Neural cell (in vitro differentiated cells): ENCODE results near the gene BMP8B.

Experiments used
- SMC3 ChIP-seq: fragments of 450-650 bp; conservative IDR thresholded peaks from 2 replicates; pipeline ENCODE4 v1.6.1; 2014; ENCODE audit warnings: antibody characterized with exemption, mild to moderate bottlenecking, moderate library complexity; ENCODE audit not compliant: poor library complexity
- TAF1 ChIP-seq: IDR thresholded peaks from 2 replicates; pipeline ENCODE4 v1.6.1; 2012; ENCODE audit warnings: low read depth
- TF ChIP-seq, protein P1 (sequence below): fragments of 450-650 bp; IDR thresholded peaks from 2 replicates; pipeline ENCODE4 v1.5.1; 2014; ENCODE audit warnings: antibody characterized with exemption, mild to moderate bottlenecking, moderate library complexity; ENCODE audit not compliant: poor library complexity, severe bottlenecking

DNA sequence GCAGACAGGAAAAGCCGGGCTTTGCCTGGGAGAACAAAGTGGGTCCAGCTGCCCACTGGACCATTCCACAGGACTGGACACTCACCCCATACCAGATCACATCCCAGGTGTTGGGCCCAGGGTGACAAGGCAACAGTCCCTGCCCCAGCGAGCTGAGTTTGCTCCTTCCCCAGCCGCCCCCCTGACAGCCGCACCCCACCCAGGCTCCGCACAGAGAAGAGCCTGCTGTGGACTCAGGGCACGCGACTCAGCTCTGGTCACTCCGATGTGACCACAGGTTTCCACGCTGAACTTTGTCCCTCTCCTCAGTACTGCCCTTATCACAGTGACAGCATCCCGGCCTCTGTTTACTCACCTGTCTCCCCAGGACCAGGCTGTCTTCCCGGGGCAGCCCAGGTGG, 1.2 kb downstream of the BMP8B start:
- TF ChIP-seq SMC3 (no peak), TAF1 (no peak)
- TF ChIP-seq, protein P1, sequence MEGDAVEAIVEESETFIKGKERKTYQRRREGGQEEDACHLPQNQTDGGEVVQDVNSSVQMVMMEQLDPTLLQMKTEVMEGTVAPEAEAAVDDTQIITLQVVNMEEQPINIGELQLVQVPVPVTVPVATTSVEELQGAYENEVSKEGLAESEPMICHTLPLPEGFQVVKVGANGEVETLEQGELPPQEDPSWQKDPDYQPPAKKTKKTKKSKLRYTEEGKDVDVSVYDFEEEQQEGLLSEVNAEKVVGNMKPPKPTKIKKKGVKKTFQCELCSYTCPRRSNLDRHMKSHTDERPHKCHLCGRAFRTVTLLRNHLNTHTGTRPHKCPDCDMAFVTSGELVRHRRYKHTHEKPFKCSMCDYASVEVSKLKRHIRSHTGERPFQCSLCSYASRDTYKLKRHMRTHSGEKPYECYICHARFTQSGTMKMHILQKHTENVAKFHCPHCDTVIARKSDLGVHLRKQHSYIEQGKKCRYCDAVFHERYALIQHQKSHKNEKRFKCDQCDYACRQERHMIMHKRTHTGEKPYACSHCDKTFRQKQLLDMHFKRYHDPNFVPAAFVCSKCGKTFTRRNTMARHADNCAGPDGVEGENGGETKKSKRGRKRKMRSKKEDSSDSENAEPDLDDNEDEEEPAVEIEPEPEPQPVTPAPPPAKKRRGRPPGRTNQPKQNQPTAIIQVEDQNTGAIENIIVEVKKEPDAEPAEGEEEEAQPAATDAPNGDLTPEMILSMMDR: no peak
